Uterus (tissue), 4 donors: Measurements from ENCODE around the gene RHBDD2. TPM values are rescaled to one million over a fixed set of nuclear protein-coding genes. Genes with fewer than 3 reads are reported as not detected.
A peak's percentile ranks its signal among the peaks of the same experiment; 100 is the strongest.
"Not testable (repeated sequence)": the region's sequence is repeated elsewhere in the genome, so short reads cannot be mapped to it uniquely, and the experiment has no call there.

ENCODE experiments used
- DNase-seq, 2 donors: peaks; one replicate each; pipeline ENCODE4 v3.0.0-alpha.2; 2019 to 2020
- H3K27ac ChIP-seq, 2 donors: fragments of 200-600 bp; sonication (generic); 1 replicate in 1 of 2; 2 replicates in 1 of 2; pipeline ENCODE4 v1.5.1; 2016 to 2018
- H3K27me3 ChIP-seq, 2 donors: fragments of 200-600 bp; sonication (generic); one replicate each; pipeline ENCODE4 v1.5.1; 2018 to 2019; ENCODE audit warnings: control low read depth in 1 of 2
- H3K36me3 ChIP-seq, 2 donors: fragments of 200-600 bp; sonication (generic); one replicate each; pipeline ENCODE4 v1.5.1; 2019; ENCODE audit warnings: control low read depth in 1 of 2
- H3K4me1 ChIP-seq, 2 donors: fragments of 200-600 bp; sonication (generic); one replicate each; pipeline ENCODE4 v1.5.1; 2018 to 2019; ENCODE audit warnings: control low read depth in 1 of 2
- H3K4me3 ChIP-seq, 2 donors: fragments of 200-600 bp; sonication (generic); 1 replicate in 1 of 2; 2 replicates in 1 of 2; pipeline ENCODE4 v1.5.1; 2018 to 2019; ENCODE audit warnings: mild to moderate bottlenecking in 1 of 2
- H3K9me3 ChIP-seq, 2 donors: fragments of 200-600 bp; sonication (generic); one replicate each; pipeline ENCODE4 v1.5.1; 2019; ENCODE audit warnings: control low read depth in 1 of 2
- CTCF ChIP-seq, 4 experiments: fragments of 200-600 bp in 2 of 4; fragments of 450-650 bp in 2 of 4; sonication (generic) in 2 of 4; IDR thresholded peaks; one replicate each; pipeline ENCODE4 v1.5.1; 2016 to 2019; ENCODE audit warnings: antibody characterized with exemption in 4 of 4, mild to moderate bottlenecking in 2 of 4, moderate library complexity in 1 of 4
- POLR2A ChIP-seq, 2 donors: fragments of 450-650 bp; IDR thresholded peaks; one replicate each; pipeline ENCODE4 v1.6.1; 2016; ENCODE audit warnings: antibody characterized with exemption in 2 of 2, mild to moderate bottlenecking in 1 of 2, moderate library complexity in 1 of 2
- intact Hi-C: fragments of 100-400 bp; cut with DNase I; formaldehyde crosslinking; loops from one replicate; pipeline ENCODE4 v1.15.1; 2023; ENCODE audit warnings: low total_unique reads
- total RNA-seq, 4 donors: library from RNA; depleted of rRNA in 3 of 4; stranded (reverse); fragments of >200 nt in 3 of 4; gene quantifications; one replicate each; pipeline versions ENCODE4 v1.1.0 to v1.2.4, GENCODE V29; 2014 to 2023
- donor health status: DM: yes; HTN: yes; CAD: no.

Gene RHBDD2
- total RNA-seq, 4 donors from 2014 or later: 2.0 to 45.4 (median 11.3) TPM

GRCh38 chr7:75867390-75867717, 11.5 kb upstream of the RHBDD2 start:
- no peaks in the 10 kb centered on the region for H3K9me3 ChIP-seq
- peaks cover 0 to 6% of the 10 kb centered on the region in 2 donors for H3K4me1 ChIP-seq
- no peak overlapping the region for H3K4me3 ChIP-seq
- H3K36me3 ChIP-seq: no peaks in the 10 kb centered on the region
- TF ChIP-seq POLR2A (IDR thresholded peaks at IDR 0.05) (no peak), CTCF (IDR thresholded peaks at IDR 0.05) (no peak)
- intact Hi-C loops: loop anchor here (10.0 kb wide), 1 partner anchor 157 kb away; no protein-coding TSS in a partner anchor
- no peak overlapping the region for H3K27ac ChIP-seq
- no peak for DNase-seq
- H3K27me3 ChIP-seq: no peaks in the 10 kb centered on the region

GRCh38 chr7:75868153-75868552, 10.7 kb upstream of the RHBDD2 start:
- no peaks in the 10 kb centered on the region for H3K9me3 ChIP-seq
- intact Hi-C loops: loop anchor here (10.0 kb wide), 1 partner anchor 157 kb away; no protein-coding TSS in a partner anchor
- DNase-seq: no peak
- peaks cover 0 to 6% of the 10 kb centered on the region in 2 donors for H3K4me1 ChIP-seq
- no peaks in the 10 kb centered on the region for H3K36me3 ChIP-seq
- no peak for TF ChIP-seq CTCF (IDR thresholded peaks at IDR 0.05)
- no peak overlapping the region for H3K4me3 ChIP-seq
- no peak overlapping the region for H3K27ac ChIP-seq
- no peaks in the 10 kb centered on the region for H3K27me3 ChIP-seq

GRCh38 chr7:75869776-75870379, 9.0 kb upstream of the RHBDD2 start:
- intact Hi-C loops: loop anchor here (10.0 kb wide), 1 partner anchor 155 kb away; no protein-coding TSS in a partner anchor
- no peaks in the 10 kb centered on the region for H3K27me3 ChIP-seq
- peaks cover 0 to 6% of the 10 kb centered on the region in 2 donors for H3K4me1 ChIP-seq
- no peaks in the 10 kb centered on the region for H3K9me3 ChIP-seq
- DNase-seq: no peak
- no peaks in the 10 kb centered on the region for H3K36me3 ChIP-seq
- TF ChIP-seq POLR2A (IDR thresholded peaks at IDR 0.05) (no peak), CTCF (IDR thresholded peaks at IDR 0.05) (no peak)
- no peak overlapping the region for H3K4me3 ChIP-seq
- no peak overlapping the region for H3K27ac ChIP-seq

GRCh38 chr7:75870557-75871161, 8.2 kb upstream of the RHBDD2 start:
- intact Hi-C loops: no loop called here
- Histone ChIP-seq H3K4me1 (peaks cover 0 to 6% of the 10 kb centered on the region in 2 donors), H3K4me3 (no peak overlapping the region), H3K36me3 (no peaks in the 10 kb centered on the region), H3K9me3 (no peaks in the 10 kb centered on the region), H3K27ac (no peak overlapping the region), H3K27me3 (no peaks in the 10 kb centered on the region)
- no peak for DNase-seq
- no peak for TF ChIP-seq CTCF (IDR thresholded peaks at IDR 0.05)

- Histone ChIP-seq H3K36me3 (no peaks in the 10 kb centered on the region), H3K4me3 (no peak overlapping the region), H3K9me3 (no peaks in the 10 kb centered on the region), H3K27ac (peak overlapping the region; percentile 29 to 48), H3K27me3 (no peaks in the 10 kb centered on the region), H3K4me1 (no peaks in the 10 kb centered on the region)
- TF ChIP-seq POLR2A (IDR thresholded peaks at IDR 0.05): no peak
- TF ChIP-seq CTCF (IDR thresholded peaks at IDR 0.05): no peak
- intact Hi-C loops: no loop called here
- DNase-seq: no peak
Measured at GRCh38 chr7:75872073-75872782, 6.6 kb upstream of the RHBDD2 start.

- H3K27ac ChIP-seq, intact Hi-C loops, H3K4me3 ChIP-seq, H3K27me3 ChIP-seq, H3K36me3 ChIP-seq, H3K4me1 ChIP-seq, H3K9me3 ChIP-seq, DNase-seq: not testable (repeated sequence)
Measured at GRCh38 chr7:75874180-75874579, 4.7 kb upstream of the RHBDD2 start.
